ENCODE results near the gene LTV1.

Gene LTV1

DNA sequence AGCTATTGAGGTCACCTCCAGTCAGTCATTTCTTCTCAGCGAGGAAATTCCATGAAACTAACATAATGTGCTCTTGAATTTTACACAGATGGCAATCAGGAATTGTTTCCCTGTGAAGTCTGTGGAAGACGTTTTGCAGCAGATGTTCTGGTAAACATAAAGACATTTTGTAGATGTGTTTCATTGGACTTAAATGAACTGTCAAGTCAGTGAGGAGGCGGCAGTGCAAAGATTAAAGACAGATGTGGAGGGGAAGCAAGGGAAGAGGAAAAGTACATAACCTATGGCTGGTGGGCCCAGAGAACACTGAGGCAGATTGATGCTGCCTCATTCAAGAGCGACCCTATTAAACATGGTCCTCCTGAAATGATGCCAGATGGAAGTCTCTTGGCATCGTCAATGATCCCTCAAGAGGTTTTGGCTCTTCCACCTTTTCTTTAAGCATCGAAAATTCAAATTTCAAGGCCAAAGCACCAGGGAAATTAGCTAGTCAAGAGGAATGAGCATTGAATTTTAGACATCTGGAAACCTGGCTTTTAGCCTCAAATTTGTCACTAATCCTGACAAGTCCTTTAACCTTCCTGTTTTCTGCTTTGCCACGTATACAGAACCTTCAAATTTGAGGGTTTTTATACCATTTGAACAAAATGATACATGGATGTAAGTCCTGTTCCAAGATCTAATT is 41.2 kb downstream of the LTV1 start:
- Histone ChIP-seq H3K27ac (no peak overlapping the region), H3K36me3 (replicated peaks) (no peaks in the 10 kb centered on the region), H3K4me3 (ENCODE audit: low read depth, low read length) (no peak overlapping the region), H3K27me3 (replicated peaks) (no peaks in the 10 kb centered on the region)
- in situ Hi-C loops (cut with HindIII; ENCODE audit: low pct_ligation_motif_present, low sequenced_read_pairs) = no loop called here
- no peak for DNase-seq
- TF ChIP-seq, protein P1, sequence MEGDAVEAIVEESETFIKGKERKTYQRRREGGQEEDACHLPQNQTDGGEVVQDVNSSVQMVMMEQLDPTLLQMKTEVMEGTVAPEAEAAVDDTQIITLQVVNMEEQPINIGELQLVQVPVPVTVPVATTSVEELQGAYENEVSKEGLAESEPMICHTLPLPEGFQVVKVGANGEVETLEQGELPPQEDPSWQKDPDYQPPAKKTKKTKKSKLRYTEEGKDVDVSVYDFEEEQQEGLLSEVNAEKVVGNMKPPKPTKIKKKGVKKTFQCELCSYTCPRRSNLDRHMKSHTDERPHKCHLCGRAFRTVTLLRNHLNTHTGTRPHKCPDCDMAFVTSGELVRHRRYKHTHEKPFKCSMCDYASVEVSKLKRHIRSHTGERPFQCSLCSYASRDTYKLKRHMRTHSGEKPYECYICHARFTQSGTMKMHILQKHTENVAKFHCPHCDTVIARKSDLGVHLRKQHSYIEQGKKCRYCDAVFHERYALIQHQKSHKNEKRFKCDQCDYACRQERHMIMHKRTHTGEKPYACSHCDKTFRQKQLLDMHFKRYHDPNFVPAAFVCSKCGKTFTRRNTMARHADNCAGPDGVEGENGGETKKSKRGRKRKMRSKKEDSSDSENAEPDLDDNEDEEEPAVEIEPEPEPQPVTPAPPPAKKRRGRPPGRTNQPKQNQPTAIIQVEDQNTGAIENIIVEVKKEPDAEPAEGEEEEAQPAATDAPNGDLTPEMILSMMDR (IDR thresholded peaks at IDR 0.05; ENCODE audit: low read depth, low read length, missing control alignments) = no peak

DNA sequence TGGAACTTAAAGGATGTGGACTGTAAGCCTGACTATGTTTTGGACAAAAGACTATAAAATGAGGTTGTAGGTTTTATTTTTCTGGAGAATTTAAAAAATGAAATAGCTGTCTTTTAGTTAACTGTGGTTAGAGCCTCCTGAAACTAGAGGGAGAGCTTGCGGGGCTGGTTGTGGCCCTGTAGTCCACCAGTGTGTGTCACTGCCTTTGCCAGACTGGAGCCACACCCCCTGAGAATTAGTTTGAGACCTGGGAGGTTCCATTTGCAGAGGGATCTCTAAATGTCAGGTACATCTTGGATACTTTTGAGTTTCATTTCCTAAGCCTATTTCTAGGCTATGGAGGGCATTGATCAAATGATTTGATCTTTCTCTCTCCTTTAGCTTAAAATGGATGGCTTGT is 42.0 kb downstream of the LTV1 start:
- no peak for DNase-seq
- in situ Hi-C loops (cut with HindIII; ENCODE audit: low pct_ligation_motif_present, low sequenced_read_pairs) = no loop called here
- H3K27ac ChIP-seq = no peak overlapping the region
- TF ChIP-seq, protein P1 (IDR thresholded peaks at IDR 0.05; ENCODE audit: low read depth, low read length, missing control alignments) = no peak
- no peak overlapping the region for H3K4me3 ChIP-seq (ENCODE audit: low read depth, low read length)
- H3K27me3 ChIP-seq (replicated peaks) = no peaks in the 10 kb centered on the region
- no peaks in the 10 kb centered on the region for H3K36me3 ChIP-seq (replicated peaks)

DNA sequence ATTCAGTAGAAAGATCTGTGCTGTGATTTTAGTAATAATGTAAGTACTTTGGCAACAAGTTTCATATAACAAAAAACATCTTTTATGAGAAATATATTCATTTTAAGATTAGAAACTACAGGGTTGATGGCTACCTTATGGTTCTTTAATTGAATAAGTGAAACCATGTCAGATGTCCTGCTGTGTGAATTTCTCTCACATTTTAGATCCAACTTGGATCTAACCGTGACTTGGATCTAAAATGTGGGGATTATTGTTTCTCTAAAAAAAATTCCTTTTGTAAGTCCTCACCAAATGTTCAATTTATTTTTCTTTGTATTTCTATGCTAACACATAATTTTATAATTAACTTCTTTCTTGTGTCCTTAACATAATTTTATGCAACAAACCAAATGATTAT is 51.5 kb downstream of the LTV1 start:
- Histone ChIP-seq H3K4me3 (ENCODE audit: low read depth, low read length) (no peak overlapping the region), H3K27ac (no peak overlapping the region), H3K27me3 (replicated peaks) (no peaks in the 10 kb centered on the region), H3K36me3 (replicated peaks) (no peaks in the 10 kb centered on the region)
- in situ Hi-C loops (cut with HindIII; ENCODE audit: low pct_ligation_motif_present, low sequenced_read_pairs) = no loop called here
- TF ChIP-seq, protein P1 (IDR thresholded peaks at IDR 0.05; ENCODE audit: low read depth, low read length, missing control alignments) = no peak
- DNase-seq = no peak

DNA sequence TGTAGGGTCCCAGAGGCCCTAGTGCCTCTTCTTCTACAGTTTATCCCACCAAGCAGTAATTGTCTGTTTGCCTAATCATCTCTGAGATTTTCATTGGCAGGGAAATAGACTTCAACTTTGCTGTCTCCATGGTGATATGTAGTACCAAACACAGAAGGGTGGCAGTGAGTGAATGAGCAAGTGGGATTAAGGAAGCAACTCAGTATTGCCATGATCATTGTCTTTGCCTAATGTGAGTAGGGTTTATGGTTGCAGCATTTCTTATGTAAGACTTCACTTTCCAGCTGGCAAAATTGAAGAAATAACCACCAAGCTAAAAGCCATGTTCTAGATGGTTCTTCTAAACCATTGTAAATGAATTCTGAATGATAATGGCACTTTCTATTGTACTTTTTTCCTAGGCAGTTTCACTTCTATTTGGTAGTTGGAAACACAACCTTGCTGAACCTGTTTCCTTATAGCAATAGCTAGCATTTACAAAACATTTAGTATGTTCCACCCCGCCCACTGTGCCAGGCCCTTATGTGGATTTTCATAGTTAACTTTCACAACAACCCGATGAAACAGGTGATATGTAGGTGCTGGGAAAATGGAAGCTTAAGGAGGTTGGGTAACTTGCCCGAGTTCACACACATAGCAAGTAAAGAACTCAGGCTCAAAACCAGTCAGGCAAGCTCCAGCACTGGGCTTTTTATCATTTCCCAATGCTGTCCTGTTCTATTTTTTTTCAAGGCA is 53.2 kb downstream of the LTV1 start:
- DNase-seq = no peak
- TF ChIP-seq, protein P1 (IDR thresholded peaks at IDR 0.05; ENCODE audit: low read depth, low read length, missing control alignments) = no peak
- H3K4me3 ChIP-seq (ENCODE audit: low read depth, low read length) = no peak overlapping the region
- no peaks in the 10 kb centered on the region for H3K27me3 ChIP-seq (replicated peaks)
- no peak overlapping the region for H3K27ac ChIP-seq
- no peaks in the 10 kb centered on the region for H3K36me3 ChIP-seq (replicated peaks)
- in situ Hi-C loops (cut with HindIII; ENCODE audit: low pct_ligation_motif_present, low sequenced_read_pairs) = no loop called here

DNA sequence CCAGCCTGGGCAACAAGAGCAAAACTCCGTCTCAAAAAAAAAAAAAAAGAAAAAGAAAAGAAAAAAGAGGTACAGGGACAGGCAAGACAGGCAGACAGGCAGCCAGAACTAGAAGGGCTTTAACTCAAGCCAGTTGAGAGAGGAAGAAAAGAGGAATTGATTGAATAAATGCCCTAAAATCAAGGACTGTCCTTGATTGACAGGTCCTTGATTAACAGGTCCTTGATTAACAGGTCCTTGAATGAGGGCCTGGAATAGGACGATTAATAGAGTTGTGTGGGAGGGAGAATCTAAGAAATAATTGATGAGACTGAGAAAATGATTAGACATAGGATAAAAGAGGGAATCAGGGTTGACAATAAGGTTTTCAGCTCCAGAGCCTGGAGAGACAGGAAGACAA is 57.2 kb downstream of the LTV1 start:
- no peak for DNase-seq
- TF ChIP-seq, protein P1 (IDR thresholded peaks at IDR 0.05; ENCODE audit: low read depth, low read length, missing control alignments) = no peak
- in situ Hi-C loops (cut with HindIII; ENCODE audit: low pct_ligation_motif_present, low sequenced_read_pairs) = no loop called here
- Histone ChIP-seq H3K27ac (no peak overlapping the region), H3K4me3 (ENCODE audit: low read depth, low read length) (no peak overlapping the region), H3K36me3 (replicated peaks) (no peaks in the 10 kb centered on the region), H3K27me3 (replicated peaks) (no peaks in the 10 kb centered on the region)
